ENCODE results near the gene TRIM66.

Gene TRIM66

DNA sequence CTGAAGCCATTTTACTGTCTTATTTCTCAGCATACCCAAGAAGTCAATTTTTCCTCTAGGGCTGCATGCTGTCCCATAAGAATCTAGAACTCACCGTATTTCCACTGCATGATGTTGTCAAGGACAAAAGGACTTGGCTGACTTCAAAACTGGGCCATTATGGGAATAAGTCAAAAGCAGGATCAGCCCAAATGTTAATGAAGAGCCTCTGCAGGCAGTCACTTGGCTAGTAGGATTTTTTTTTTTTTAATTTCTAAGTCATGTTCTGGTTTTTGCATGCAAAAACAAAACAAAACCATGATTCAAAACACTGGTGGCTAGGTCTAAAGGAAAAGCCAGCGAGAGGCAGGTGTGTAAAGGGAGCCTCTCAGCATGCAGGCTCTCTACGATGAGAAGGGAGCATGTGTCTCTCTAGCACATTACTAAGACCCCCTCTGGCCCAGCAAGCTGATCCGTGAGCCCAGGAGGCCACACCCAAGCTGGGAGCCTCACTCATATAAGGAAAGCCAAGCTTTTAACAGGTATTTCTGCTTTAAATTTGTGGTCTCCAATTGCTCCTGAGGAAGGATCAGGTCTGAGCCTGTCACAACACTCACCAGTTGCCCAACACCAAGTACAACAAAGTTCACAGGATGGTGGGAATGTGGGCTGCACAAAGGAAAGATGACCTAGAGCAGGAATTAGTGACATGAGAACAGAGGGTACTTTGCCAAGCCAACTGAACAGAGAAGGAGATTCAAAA, 67.0 kb downstream of the TRIM66 start:
- peak; percentile 89 for DNase-seq (ENCODE audit: low read depth)
- no peak overlapping the region for H3K4me3 ChIP-seq (ENCODE audit: low read length)
- TF ChIP-seq CTCF (IDR thresholded peaks at IDR 0.05; ENCODE audit: insufficient read depth, low read depth, low read length, missing control alignments) = no peak

GRCh38 chr11:8614497-8614896, 68.0 kb downstream of the TRIM66 start:
- TF ChIP-seq CTCF (IDR thresholded peaks at IDR 0.05; ENCODE audit: insufficient read depth, low read depth, low read length, missing control alignments) = no peak
- no peak overlapping the region for H3K4me3 ChIP-seq (ENCODE audit: low read length)
- DNase-seq (ENCODE audit: low read depth) = no peak

DNA sequence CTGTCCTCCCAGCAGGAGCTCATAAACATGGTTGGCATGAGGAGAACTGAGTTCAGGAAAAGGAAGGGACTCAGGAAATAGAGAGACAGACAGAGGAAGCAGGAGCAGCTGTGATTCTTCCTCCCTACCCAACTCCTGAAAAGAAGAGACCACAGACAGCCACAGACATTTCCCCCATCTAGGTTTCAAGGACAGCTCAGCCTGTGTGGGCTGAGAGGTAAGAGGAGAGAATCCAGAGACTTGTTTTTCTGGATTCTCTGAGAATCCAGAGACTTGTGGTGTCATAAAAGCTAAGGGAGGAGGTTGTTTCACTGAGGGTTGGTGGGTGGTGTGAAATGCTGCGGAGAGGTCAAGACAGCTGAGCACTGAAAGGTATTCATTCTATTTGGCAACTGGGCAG, 69.4 kb downstream of the TRIM66 start:
- TF ChIP-seq CTCF (IDR thresholded peaks at IDR 0.05; ENCODE audit: insufficient read depth, low read depth, low read length, missing control alignments) = no peak
- H3K4me3 ChIP-seq (ENCODE audit: low read length) = no peak overlapping the region
- DNase-seq (ENCODE audit: low read depth) = peak; percentile 34

- no peak for TF ChIP-seq CTCF (IDR thresholded peaks at IDR 0.05; ENCODE audit: insufficient read depth, low read depth, low read length, missing control alignments)
- H3K4me3 ChIP-seq (ENCODE audit: low read length) = no peak overlapping the region
- no peak for DNase-seq (ENCODE audit: low read depth)
Measured at GRCh38 chr11:8612522-8612921, 69.9 kb downstream of the TRIM66 start.

GRCh38 chr11:8610532-8611116, 71.8 kb downstream of the TRIM66 start:
- TF ChIP-seq CTCF (IDR thresholded peaks at IDR 0.05; ENCODE audit: insufficient read depth, low read depth, low read length, missing control alignments) = no peak
- DNase-seq (ENCODE audit: low read depth) = no peak
- no peak overlapping the region for H3K4me3 ChIP-seq (ENCODE audit: low read length)

GRCh38 chr11:8608652-8609051, 73.8 kb downstream of the TRIM66 start:
- TF ChIP-seq CTCF (IDR thresholded peaks at IDR 0.05; ENCODE audit: insufficient read depth, low read depth, low read length, missing control alignments) = no peak
- peak; percentile 64 for DNase-seq (ENCODE audit: low read depth)
- no peak overlapping the region for H3K4me3 ChIP-seq (ENCODE audit: low read length)

Measured in epithelial cell of esophagus (primary cell).